K562 (cell line): ENCODE results near the gene FMN2. TPM values are rescaled to one million over a fixed set of nuclear protein-coding genes. Genes with fewer than 3 reads are reported as not detected.

Source experiments
- ATAC-seq: fragments of 200-7000 bp; cut with Tn5 transposase; 3 replicates; pipeline ENCODE4 v1.9.1; 2020; ENCODE audit warnings: moderate library complexity
- BruUV-seq: library from RNA; stranded (reverse); fragments of 400-500 nt; replicated peaks from 2 replicates; lab custom pipeline; 2021; lab: Mats Ljungman, UMichigan
- CTCF ChIA-PET: fragments of 300-600 bp; formaldehyde crosslinking; extraction: SDS; loops from one replicate; lab custom pipeline; 2021; ENCODE audit warnings: low intra/inter-chr PET ratio; lab: Yijun Ruan, JAX
- POLR2A ChIA-PET: fragments of 300-600, 350-650 bp; sonication (Branson Sonifier 250); formaldehyde crosslinking; extraction: SDS; loops from one replicate; lab custom pipeline; 2021; ENCODE audit warnings: antibody characterized with exemption, inconsistent platforms; lab: Yijun Ruan, JAX
- DNase-seq, 4 experiments: peaks; one replicate each; pipeline versions ENCODE4 v3.0.0 to v3.0.0-alpha.2; 2011 to 2018; ENCODE audit warnings: low spot score in 3 of 4, mixed read lengths in 3 of 4; ENCODE audit errors: extremely low read depth in 1 of 4
- FAIRE-seq: peaks from 2 replicates; lab custom pipeline; 2011; peaks lifted over from hg19 to GRCh38; lab: Jason Lieb, UNC
- H2AFZ ChIP-seq: 2 replicates; pipeline ENCODE4 v1.6.0; 2011; ENCODE audit warnings: low read depth, low read length, control low read depth, inconsistent platforms
- H3K27ac ChIP-seq: fragments of 200-600 bp; 3 replicates; pipeline ENCODE4 v1.8.0; 2011; ENCODE audit warnings: low read depth, mild to moderate bottlenecking, control low read depth, inconsistent platforms, low read length, moderate library complexity, mixed read lengths; ENCODE audit errors: extremely low read depth
- H3K27me3 ChIP-seq, 2 experiments: fragments of 300-600 bp in 1 of 2; 2 replicates in 1 of 2; 3 replicates in 1 of 2; pipeline versions ENCODE4 v1.6.0 to v1.8.0; 2011; ENCODE audit warnings: inconsistent platforms in 2 of 2, low read length in 2 of 2, mild to moderate bottlenecking in 1 of 2, mixed read lengths in 1 of 2, moderate library complexity in 1 of 2; ENCODE audit not compliant: control insufficient read depth in 2 of 2, insufficient read depth in 2 of 2
- H3K36me3 ChIP-seq: fragments of 300-600 bp; 3 replicates; pipeline ENCODE4 v1.8.0; 2011; ENCODE audit warnings: mild to moderate bottlenecking, low read length, inconsistent platforms; ENCODE audit not compliant: control insufficient read depth, insufficient read depth
- H3K4me1 ChIP-seq, 2 experiments: fragments of 200-600 bp in 1 of 2; replicated peaks in 1 of 2; 2 replicates in 1 of 2; 3 replicates in 1 of 2; pipeline versions ENCODE4 v1.5.1 to v1.8.0; 2011; ENCODE audit warnings: inconsistent platforms in 2 of 2, low read length in 2 of 2, mild to moderate bottlenecking in 1 of 2, mixed read lengths in 1 of 2, moderate library complexity in 1 of 2; ENCODE audit not compliant: control insufficient read depth in 2 of 2, insufficient read depth in 2 of 2
- H3K4me2 ChIP-seq: 2 replicates; pipeline ENCODE4 v1.6.1; 2011; ENCODE audit warnings: low read length, control low read depth, inconsistent platforms, mixed read lengths; ENCODE audit not compliant: insufficient read depth
- H3K4me3 ChIP-seq: fragments of 200-600 bp; sonication (generic), shearing (Covaris generic); 2 replicates; pipeline ENCODE4 v1.5.1; 2016; ENCODE audit warnings: control low read depth, inconsistent platforms
- H3K79me2 ChIP-seq: fragments of 200-600 bp; 3 replicates; pipeline ENCODE4 v1.8.0; 2011; ENCODE audit warnings: low read length, inconsistent platforms; ENCODE audit not compliant: control insufficient read depth, insufficient read depth
- H3K9ac ChIP-seq, 2 experiments: 2 replicates each; pipeline versions ENCODE4 v1.6.0 to v1.6.1; 2011; ENCODE audit warnings: low read depth in 2 of 2, low read length in 2 of 2, control low read depth in 1 of 2, inconsistent platforms in 1 of 2, mild to moderate bottlenecking in 1 of 2, mixed read lengths in 1 of 2; ENCODE audit not compliant: insufficient read depth in 1 of 2
- H3K9me1 ChIP-seq: one replicate; pipeline ENCODE4 v1.6.0; 2011; ENCODE audit warnings: inconsistent platforms, mild to moderate bottlenecking, low read length, moderate library complexity; ENCODE audit not compliant: control insufficient read depth, insufficient read depth
- H3K9me3 ChIP-seq: replicated peaks from 2 replicates; pipeline ENCODE4 v1.5.1; 2011; ENCODE audit warnings: low read depth, low read length, inconsistent platforms; ENCODE audit not compliant: control insufficient read depth, insufficient read depth
- H4K20me1 ChIP-seq: replicated peaks from 2 replicates; pipeline ENCODE4 v1.6.1; 2011; ENCODE audit warnings: low read length, inconsistent platforms, mixed read lengths; ENCODE audit not compliant: control insufficient read depth, insufficient read depth
- MCM3 ChIP-seq: fragments of 450-650 bp; IDR thresholded peaks from 2 replicates; pipeline ENCODE4 v1.6.1; 2016
- NFIX ChIP-seq: fragments of 250-450 bp; sonication (Bioruptor Pico); IDR thresholded peaks from 2 replicates; pipeline ENCODE4 v1.4.0; 2020; ENCODE audit warnings: low read depth, mild to moderate bottlenecking, moderate library complexity
- RCOR1 ChIP-seq, 2 experiments: IDR thresholded peaks; 2 replicates each; pipeline ENCODE4 v1.6.1; 2012; ENCODE audit warnings: low read depth in 2 of 2, low read length in 2 of 2, borderline replicate concordance in 1 of 2, improper control_type of control experiment in 1 of 2
- SMARCC2 ChIP-seq: fragments of 450-650 bp; IDR thresholded peaks from 2 replicates; pipeline ENCODE4 v1.6.1; 2017; ENCODE audit warnings: antibody characterized with exemption, moderate library complexity, mild to moderate bottlenecking, low read depth
- ZNF23 ChIP-seq: fragments of 250-450 bp; sonication (Bioruptor Pico); IDR thresholded peaks from 2 replicates; pipeline ENCODE4 v1.4.0; 2020; ENCODE audit warnings: mild to moderate bottlenecking
- WGBS: fragments of 100-300 bp; shearing (Covaris generic); methylation state at CpG from one replicate; pipeline ENCODE4 v1.1.6; 2016; ENCODE audit warnings: low coverage, mixed read lengths; ENCODE audit not compliant: insufficient coverage; ENCODE audit errors: missing lambda C conversion rate; 5-methylcytosine and 5-hydroxymethylcytosine counted together
- in situ Hi-C: fragments of 300-500 bp; cut with MboI; formaldehyde crosslinking; loops from 4 replicates; pipeline ENCODE4 v1.15.0; 2018; ENCODE audit warnings: inconsistent platforms, mixed read lengths
- intact Hi-C: fragments of 100-400 bp; cut with micrococcal nuclease; formaldehyde crosslinking; loops from 2 replicates; pipeline ENCODE4 v1.14.2; 2022
- polyA plus RNA-seq, 8 experiments: library from polyadenylated mRNA; depleted of rRNA in 4 of 8; stranded (reverse) in 5 of 8; unstranded in 3 of 8; fragments of >200 nt; fragmentation: Nextera tagmentation in 2 of 8; fragmentation: Illumina TruSeq in 1 of 8; extraction: Ambion mirVana in 2 of 8; extraction: Trizol in 1 of 8; gene quantifications; 2 replicates each; pipeline versions ENCODE4 v1.2.1 to v1.2.3, GENCODE V29; 2011 to 2014; ENCODE audit warnings: inconsistent platforms in 1 of 8, missing spikeins in 1 of 8
- total RNA-seq, 7 experiments: library from RNA; depleted of rRNA in 6 of 7; stranded (reverse); fragments of >200 nt in 6 of 7; fragmentation: Illumina TruSeq in 2 of 7; extraction: Trizol in 2 of 7; gene quantifications; 2 replicates each; pipeline versions ENCODE4 v1.2.1 to v1.2.3, GENCODE V29; 2011 to 2021; ENCODE audit warnings: low replicate concordance in 1 of 7
- TF ChIP-seq, protein P1 (sequence below): fragments of 450-650 bp; conservative IDR thresholded peaks from 2 replicates; pipeline ENCODE4 v1.6.1; 2016; ENCODE audit warnings: missing genetic modification characterization, low read depth, mild to moderate bottlenecking, missing compliant biosample characterization, moderate library complexity

The FMN2 gene
- total and polyA plus RNA-seq, 9 of the 15 experiments (the other 6 are each of a cell fraction or from before 2014, with no cell fraction given) = 0.15 to 0.45 (median 0.16) TPM; not detected in 3

GRCh38 chr1:240441669-240442068 lies 350.0 kb downstream of the FMN2 start:
- FAIRE-seq (no peak), ATAC-seq (no peak), DNase-seq (no peak)
- Histone ChIP-seq H4K20me1 (no peaks in the 10 kb centered on the region), H2AFZ (no peak overlapping the region), H3K4me1 (no peaks in the 10 kb centered on the region), H3K27me3 (no peaks in the 10 kb centered on the region), H3K36me3 (no peaks in the 10 kb centered on the region), H3K9ac (no peak overlapping the region), H3K9me3 (no peaks in the 10 kb centered on the region; the same call in 1 of the 2 replicates), H3K4me3 (no peak overlapping the region), H3K4me2 (no peak overlapping the region), H3K79me2 (no peaks in the 10 kb centered on the region), H3K9me1 (no peaks in the 10 kb centered on the region), H3K27ac (no peak overlapping the region)
- CTCF ChIA-PET = interaction anchor here (0.6 kb wide), 1 partner anchor 1794 kb away, joined by 4 read pairs; no protein-coding TSS in a partner anchor
- POLR2A ChIA-PET = no interaction called here
- BruUV-seq = no TSS peak
- intact Hi-C loops = no loop called here
- TF ChIP-seq RCOR1 (IDR thresholded peaks at IDR 0.05; ENCODE audit: borderline replicate concordance in 1 of 2, low read depth in 2 of 2, low read length in 2 of 2) = no peak
- no peak for TF ChIP-seq NFIX (CRISPR knock-in tag)
- TF ChIP-seq ZNF23 (CRISPR knock-in tag) = no peak
- no peak for TF ChIP-seq SMARCC2
- no peak for TF ChIP-seq MCM3
- TF ChIP-seq, protein P1, sequence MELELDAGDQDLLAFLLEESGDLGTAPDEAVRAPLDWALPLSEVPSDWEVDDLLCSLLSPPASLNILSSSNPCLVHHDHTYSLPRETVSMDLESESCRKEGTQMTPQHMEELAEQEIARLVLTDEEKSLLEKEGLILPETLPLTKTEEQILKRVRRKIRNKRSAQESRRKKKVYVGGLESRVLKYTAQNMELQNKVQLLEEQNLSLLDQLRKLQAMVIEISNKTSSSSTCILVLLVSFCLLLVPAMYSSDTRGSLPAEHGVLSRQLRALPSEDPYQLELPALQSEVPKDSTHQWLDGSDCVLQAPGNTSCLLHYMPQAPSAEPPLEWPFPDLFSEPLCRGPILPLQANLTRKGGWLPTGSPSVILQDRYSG (tag) = no peak
- 13% methylated on average over 1 of the region's 1 CpG for WGBS
- in situ Hi-C loops = no loop called here
